Motor neuron (in vitro differentiated cells): ENCODE results near the gene PTPRM. TPM values are rescaled to one million over a fixed set of nuclear protein-coding genes. Genes with fewer than 3 reads are reported as not detected.
"Not testable (repeated sequence)": the region's sequence is repeated elsewhere in the genome, so short reads cannot be mapped to it uniquely, and the experiment has no call there.

Experiments used
- ATAC-seq, 8 experiments: fragments of 200-7000 bp; cut with Tn5 transposase; replicated peaks in 6 of 8; 2 replicates each; pipeline ENCODE4 v1.8.0; 2021; ENCODE audit warnings: mild to moderate bottlenecking in 8 of 8, moderate library complexity in 8 of 8
- H3K27ac ChIP-seq, 2 donors: fragments of 250-450 bp; sonication (Bioruptor Pico); 2 replicates each; pipeline ENCODE4 v1.9.0; 2021; ENCODE audit warnings: antibody characterized with exemption in 2 of 2, mild to moderate bottlenecking in 2 of 2, moderate library complexity in 1 of 2
- H3K4me1 ChIP-seq, 2 donors: fragments of 250-450 bp; sonication (Bioruptor Pico); replicated peaks in 1 of 2; 2 replicates each; pipeline ENCODE4 v1.6.1; 2021; ENCODE audit warnings: antibody characterized with exemption in 2 of 2, mild to moderate bottlenecking in 2 of 2, moderate library complexity in 1 of 2
- H3K4me3 ChIP-seq, 5 donors: fragments of 250-450 bp; sonication (Bioruptor Pico); 2 replicates each; pipeline ENCODE4 v1.9.0; 2021; ENCODE audit warnings: antibody characterized with exemption in 5 of 5, mild to moderate bottlenecking in 5 of 5, moderate library complexity in 4 of 5
- WGBS, 10 experiments: fragments of 450-650 bp; shearing (Covaris generic); methylation state at CpG; one replicate each; pipeline ENCODE4 v1.0.0; 2022; 5-methylcytosine and 5-hydroxymethylcytosine counted together
- in situ Hi-C, 9 experiments: fragments of 400-800 bp; cut with MboI; loops; one replicate each; pipeline ENCODE4 v1.15.0; 2021; ENCODE audit warnings: low sequenced_read_pairs in 9 of 9, low pct_unique_long_range_greater_than_20kb in 2 of 9; ENCODE audit not compliant: unreplicated experiment in 9 of 9
- total RNA-seq, 8 experiments: library from RNA; unstranded; fragments of 300-600 nt; gene quantifications; 2 replicates each; pipeline versions ENCODE4 v1.2.3 to v1.2.4, GENCODE V29; 2022

Gene PTPRM
- total RNA-seq, 8 experiments from 2014 or later = 12.9 to 106 (median 66.9) TPM

GRCh38 chr18:8052237-8052701, 485.2 kb downstream of the PTPRM start:
- Histone ChIP-seq H3K4me3 (no peak overlapping the region), H3K4me1 (no peaks in the 10 kb centered on the region), H3K27ac (no peak overlapping the region)
- ATAC-seq = peak in 3 of 8 experiments; percentile 25 to 51 (median 29)
- in situ Hi-C loops = no loop called here
- 70 to 100% (median 83%) methylated on average over 1 to 2 of the region's 2 CpGs; no CpG with 5 or more reads in 5 of the 10 experiments for whole genome bisulfite sequencing, 10 experiments

- no peaks in the 10 kb centered on the region for H3K4me1 ChIP-seq
- WGBS, 10 experiments = 75 to 100% (median 93%) methylated on average over 1 of the region's 1 CpG; no CpG with 5 or more reads in 1 of the 10 experiments
- in situ Hi-C loops = no loop called here
- no peak for ATAC-seq
- H3K4me3 ChIP-seq = no peak overlapping the region
- no peak overlapping the region for H3K27ac ChIP-seq
Observed at GRCh38 chr18:8056723-8057122, 489.6 kb downstream of the PTPRM start.

GRCh38 chr18:8063152-8063551, 496.0 kb downstream of the PTPRM start:
- in situ Hi-C loops = not testable (repeated sequence)

GRCh38 chr18:8063733-8064132, 496.6 kb downstream of the PTPRM start:
- ATAC-seq = no peak
- Histone ChIP-seq H3K4me1 (peaks cover 7 to 21% of the 10 kb centered on the region in 2 donors), H3K27ac (no peak overlapping the region), H3K4me3 (no peak overlapping the region)
- in situ Hi-C loops = no loop called here

More at GRCh38 chr18:8063152-8063551, 496.0 kb downstream of the PTPRM start:
- Histone ChIP-seq H3K27ac (peak overlapping the region; percentile 15 to 28), H3K4me1 (peaks cover 7 to 21% of the 10 kb centered on the region in 2 donors), H3K4me3 (peak overlapping the region; percentile 11 to 41 (median 27))
- not testable (repeated sequence) for ATAC-seq
- 20 to 100% methylated on average over 1 to 2 of the region's 22 CpGs; no CpG with 5 or more reads in 8 of the 10 experiments for WGBS, 10 experiments

GRCh38 chr18:8065284-8065683, 498.2 kb downstream of the PTPRM start:
- ATAC-seq = peak in 5 of 8 experiments; percentile 66 to 85 (median 76)
- in situ Hi-C loops = no loop called here
- Histone ChIP-seq H3K4me1 (peaks cover 7 to 21% of the 10 kb centered on the region in 2 donors), H3K27ac (no peak overlapping the region), H3K4me3 (no peak overlapping the region)
- WGBS, 10 experiments = 50 to 90% (median 76%) methylated on average over 1 to 4 of the region's 4 CpGs; no CpG with 5 or more reads in 3 of the 10 experiments

GRCh38 chr18:8065773-8066172, 498.7 kb downstream of the PTPRM start:
- H3K27ac ChIP-seq = no peak overlapping the region
- WGBS, 10 experiments = 83 to 100% (median 100%) methylated on average over 1 of the region's 1 CpG; no CpG with 5 or more reads in 2 of the 10 experiments
- H3K4me3 ChIP-seq = no peak overlapping the region
- in situ Hi-C loops = no loop called here
- ATAC-seq = peak in 3 of 8 experiments; percentile 11 to 51 (median 23)
- H3K4me1 ChIP-seq = peaks cover 7 to 21% of the 10 kb centered on the region in 2 donors

GRCh38 chr18:8069708-8070107, 502.6 kb downstream of the PTPRM start:
- Histone ChIP-seq H3K4me1 (peaks cover 7 to 21% of the 10 kb centered on the region in 2 donors), H3K27ac (no peak overlapping the region), H3K4me3 (no peak overlapping the region)
- in situ Hi-C loops = no loop called here
- 74 to 100% (median 94%) methylated on average over 2 to 7 of the region's 8 CpGs; no CpG with 5 or more reads in 1 of the 10 experiments for WGBS, 10 experiments
- no peak for ATAC-seq

- Histone ChIP-seq H3K27ac (no peak overlapping the region), H3K4me3 (no peak overlapping the region), H3K4me1 (no peaks in the 10 kb centered on the region)
- 67 to 100% (median 90%) methylated on average over 1 to 3 of the region's 3 CpGs; no CpG with 5 or more reads in 1 of the 10 experiments for WGBS, 10 experiments
- no peak for ATAC-seq
- in situ Hi-C loops = no loop called here
Observed at GRCh38 chr18:8073167-8073566, 506.1 kb downstream of the PTPRM start.

GRCh38 chr18:8080092-8080491, 513.0 kb downstream of the PTPRM start:
- Histone ChIP-seq H3K4me1 (no peaks in the 10 kb centered on the region), H3K27ac (no peak overlapping the region), H3K4me3 (no peak overlapping the region)
- ATAC-seq = no peak
- in situ Hi-C loops = loop anchor here in 2 of 9 experiments (25.0 kb wide), 1 partner anchor 307 kb away; no protein-coding TSS in a partner anchor

GRCh38 chr18:8081267-8081666, 514.2 kb downstream of the PTPRM start:
- no peak for ATAC-seq
- Histone ChIP-seq H3K4me1 (no peaks in the 10 kb centered on the region), H3K27ac (no peak overlapping the region), H3K4me3 (no peak overlapping the region)
- 0 to 33% (median 16%) methylated on average over 1 of the region's 1 CpG; no CpG with 5 or more reads in 4 of the 10 experiments for WGBS, 10 experiments
- in situ Hi-C loops = loop anchor here in 2 of 9 experiments (25.0 kb wide), 1 partner anchor 306 kb away; no protein-coding TSS in a partner anchor

- Histone ChIP-seq H3K4me3 (no peak overlapping the region), H3K27ac (no peak overlapping the region), H3K4me1 (no peaks in the 10 kb centered on the region)
- in situ Hi-C loops = loop anchor here in 2 of 9 experiments (25.0 kb wide), 1 partner anchor 305 kb away; no protein-coding TSS in a partner anchor
- WGBS, 10 experiments = 45 to 100% (median 83%) methylated on average over 1 to 3 of the region's 3 CpGs; no CpG with 5 or more reads in 3 of the 10 experiments
- ATAC-seq = no peak
Observed at GRCh38 chr18:8081872-8082553, 514.9 kb downstream of the PTPRM start.

- no peak overlapping the region for H3K27ac ChIP-seq
- ATAC-seq = peak; percentile 63 to 97 (median 76)
- H3K4me1 ChIP-seq = no peaks in the 10 kb centered on the region
- in situ Hi-C loops = loop anchor here in 2 of 9 experiments (25.0 kb wide), 1 partner anchor 303 kb away; no protein-coding TSS in a partner anchor
- H3K4me3 ChIP-seq = no peak overlapping the region
- WGBS, 10 experiments = 17 to 92% (median 26%) methylated on average over 1 to 7 of the region's 7 CpGs; no CpG with 5 or more reads in 5 of the 10 experiments
Observed at GRCh38 chr18:8084160-8084559, 517.0 kb downstream of the PTPRM start.

GRCh38 chr18:8088626-8089025, 521.5 kb downstream of the PTPRM start:
- H3K4me1 ChIP-seq = no peaks in the 10 kb centered on the region
- WGBS, 10 experiments = 70 to 100% (median 86%) methylated on average over 1 to 3 of the region's 3 CpGs; no CpG with 5 or more reads in 2 of the 10 experiments
- no peak overlapping the region for H3K4me3 ChIP-seq
- no peak for ATAC-seq
- H3K27ac ChIP-seq = no peak overlapping the region
- in situ Hi-C loops = loop anchor here in 2 of 9 experiments (25.0 kb wide), 1 partner anchor 299 kb away; no protein-coding TSS in a partner anchor
